ENCODE measurements around the gene KRTAP4-5.

GRCh38 chr17:41168121-41168520 is 18.5 kb upstream of the KRTAP4-5 start, which contains the start of gene KRTAP4-3:
- TF ChIP-seq CTCF (IDR thresholded peaks at IDR 0.05; ENCODE audit: low read depth, low read length) = no peak
- TF ChIP-seq POLR2A (IDR thresholded peaks at IDR 0.05; ENCODE audit: extremely low read depth, insufficient read length) = no peak
- no peak for TF ChIP-seq MYC (IDR thresholded peaks at IDR 0.05; ENCODE audit: low read depth, low read length)
- TF ChIP-seq MAX (IDR thresholded peaks at IDR 0.05; ENCODE audit: low read depth, low read length) = no peak
